ENCODE data around the gene TRPC4AP.

The TRPC4AP gene

DNA sequence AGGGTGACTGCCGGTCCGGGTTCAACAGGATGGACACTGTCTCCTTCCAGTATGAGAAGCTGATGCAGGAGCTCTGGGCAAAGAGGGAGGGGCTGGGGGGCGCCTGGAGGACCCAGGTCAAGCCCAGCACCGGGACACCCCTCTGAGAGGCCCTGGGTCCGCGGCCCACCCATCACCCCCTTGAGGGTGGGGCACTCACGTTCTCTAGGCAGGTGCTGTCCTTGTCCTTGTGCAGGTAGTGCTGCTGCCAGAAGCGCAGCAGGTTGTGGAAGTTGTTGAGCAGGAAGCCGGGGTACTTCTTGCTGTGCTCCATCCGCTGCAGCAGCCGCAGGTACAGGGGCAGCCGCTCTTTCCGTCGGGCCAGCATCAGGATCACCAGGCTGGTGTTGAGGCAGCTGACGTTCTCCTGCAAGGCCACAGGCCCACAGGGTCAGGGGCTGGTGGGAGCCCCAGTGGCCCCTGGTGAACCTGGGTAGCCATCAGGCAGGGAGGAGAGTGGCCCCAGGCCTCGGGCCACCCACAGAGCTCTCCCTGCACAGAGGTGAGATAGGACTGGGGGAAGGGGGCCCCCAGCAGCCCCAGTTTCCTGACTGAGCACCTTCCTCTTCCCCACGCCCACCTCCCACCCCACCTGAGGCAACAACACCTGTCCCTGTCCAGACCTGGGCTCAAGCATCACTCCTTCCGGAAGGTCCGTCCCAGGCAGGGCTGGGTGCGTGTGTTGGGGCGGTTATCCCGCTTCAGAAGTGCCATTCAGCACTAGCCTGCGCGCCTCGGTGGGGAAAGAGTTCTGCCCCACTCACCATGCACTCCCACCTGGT lies 89.2 kb downstream of the TRPC4AP start:
- Histone ChIP-seq H3K27me3 (ENCODE audit: control insufficient read depth, insufficient read depth, low read length) (no peaks in the 10 kb centered on the region), H3K4me3 (ENCODE audit: low read length) (no peak overlapping the region), H3K4me1 (ENCODE audit: control insufficient read depth, insufficient read depth, low read length) (no peaks in the 10 kb centered on the region), H3K36me3 (ENCODE audit: insufficient read depth, low read length) (peaks cover 96% of the 10 kb centered on the region), H3K9me3 (replicated peaks; ENCODE audit: low read length) (no peaks in the 10 kb centered on the region), H3K4me2 (ENCODE audit: low read length) (no peak overlapping the region), H3K9ac (ENCODE audit: low read depth, low read length) (no peak overlapping the region)

DNA sequence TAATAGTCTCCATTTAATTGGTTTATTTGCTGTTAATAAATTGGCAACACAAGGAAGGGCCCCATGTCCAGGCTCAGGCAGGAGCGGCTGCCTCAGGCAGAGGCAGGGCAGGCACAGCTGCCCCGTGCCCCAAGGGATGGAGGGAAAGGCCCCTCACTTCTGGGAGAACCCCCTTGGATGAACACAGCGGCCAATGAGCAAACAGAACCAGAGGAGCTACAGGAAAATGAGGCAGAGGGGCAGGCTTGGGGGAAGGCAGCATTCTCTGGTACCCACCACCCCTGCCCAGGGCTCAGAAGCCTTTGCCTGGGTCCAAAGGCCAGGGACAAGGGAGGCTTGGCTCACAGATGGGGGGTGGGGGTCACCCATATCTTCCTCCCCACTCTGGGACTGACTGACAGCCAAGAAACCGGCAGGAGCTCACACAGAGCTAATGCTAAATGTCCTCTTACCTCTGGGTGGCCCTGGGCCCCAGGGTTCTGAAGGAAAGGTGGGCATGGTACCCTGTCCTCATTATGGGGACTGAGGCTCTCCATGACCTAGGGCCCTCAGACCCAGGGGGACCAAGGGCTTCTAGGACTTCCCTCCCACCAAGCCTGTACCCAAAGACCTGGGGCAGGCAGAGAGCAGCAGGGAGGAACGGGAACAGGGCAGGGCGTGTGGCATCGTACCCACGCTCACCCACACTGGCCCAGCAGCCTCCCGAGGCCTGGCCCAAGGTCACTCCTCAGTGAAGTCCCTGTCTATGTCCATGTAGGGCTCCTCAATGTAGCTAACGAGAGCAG lies 90.0 kb downstream of the TRPC4AP start:
- Histone ChIP-seq H3K9ac (ENCODE audit: low read depth, low read length) (no peak overlapping the region), H3K4me1 (ENCODE audit: control insufficient read depth, insufficient read depth, low read length) (no peaks in the 10 kb centered on the region), H3K9me3 (replicated peaks; ENCODE audit: low read length) (no peaks in the 10 kb centered on the region), H3K4me3 (ENCODE audit: low read length) (no peak overlapping the region), H3K4me2 (ENCODE audit: low read length) (no peak overlapping the region), H3K36me3 (ENCODE audit: insufficient read depth, low read length) (peaks cover 96% of the 10 kb centered on the region), H3K27me3 (ENCODE audit: control insufficient read depth, insufficient read depth, low read length) (no peaks in the 10 kb centered on the region)

DNA sequence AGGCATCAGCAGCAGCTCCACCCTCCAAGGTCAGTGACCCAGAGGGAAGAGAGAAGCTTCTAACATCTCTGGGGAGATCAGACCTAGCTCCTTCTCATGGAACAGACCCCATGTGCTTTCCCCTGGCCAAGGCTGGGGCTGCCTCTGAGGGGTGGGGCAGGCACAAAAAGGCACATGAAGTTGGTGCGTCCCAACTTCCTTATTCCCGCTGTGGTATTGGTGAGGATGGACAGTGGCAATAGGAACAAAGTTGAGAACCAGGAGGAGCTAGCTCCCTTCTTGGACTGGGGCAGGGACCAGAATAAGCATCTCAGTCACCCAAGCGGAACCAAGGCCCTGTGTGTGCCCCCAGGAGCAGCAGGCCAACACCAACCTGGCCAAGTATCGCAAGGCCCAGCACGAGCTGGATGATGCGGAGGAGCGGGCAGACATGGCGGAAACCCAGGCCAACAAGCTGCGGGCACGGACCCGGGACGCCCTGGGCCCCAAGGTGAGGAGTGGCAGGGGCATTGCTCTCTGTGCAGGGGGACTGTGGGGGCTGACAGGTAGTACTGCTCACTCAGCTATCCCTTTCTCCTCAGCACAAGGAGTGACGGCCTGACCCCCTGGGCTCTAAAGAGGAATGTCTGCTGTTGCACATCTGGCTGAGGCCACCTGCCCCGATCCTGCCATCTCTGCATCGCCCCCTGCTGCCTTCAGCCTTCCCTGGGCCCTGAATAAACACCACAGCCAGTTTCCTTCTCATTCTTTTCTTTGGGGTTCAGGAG lies 90.8 kb downstream of the TRPC4AP start:
- Histone ChIP-seq H3K4me1 (ENCODE audit: control insufficient read depth, insufficient read depth, low read length) (no peaks in the 10 kb centered on the region), H3K9ac (ENCODE audit: low read depth, low read length) (no peak overlapping the region), H3K9me3 (replicated peaks; ENCODE audit: low read length) (no peaks in the 10 kb centered on the region), H3K4me3 (ENCODE audit: low read length) (no peak overlapping the region), H3K4me2 (ENCODE audit: low read length) (no peak overlapping the region), H3K27me3 (ENCODE audit: control insufficient read depth, insufficient read depth, low read length) (no peaks in the 10 kb centered on the region), H3K36me3 (ENCODE audit: insufficient read depth, low read length) (peaks cover 90% of the 10 kb centered on the region)

DNA sequence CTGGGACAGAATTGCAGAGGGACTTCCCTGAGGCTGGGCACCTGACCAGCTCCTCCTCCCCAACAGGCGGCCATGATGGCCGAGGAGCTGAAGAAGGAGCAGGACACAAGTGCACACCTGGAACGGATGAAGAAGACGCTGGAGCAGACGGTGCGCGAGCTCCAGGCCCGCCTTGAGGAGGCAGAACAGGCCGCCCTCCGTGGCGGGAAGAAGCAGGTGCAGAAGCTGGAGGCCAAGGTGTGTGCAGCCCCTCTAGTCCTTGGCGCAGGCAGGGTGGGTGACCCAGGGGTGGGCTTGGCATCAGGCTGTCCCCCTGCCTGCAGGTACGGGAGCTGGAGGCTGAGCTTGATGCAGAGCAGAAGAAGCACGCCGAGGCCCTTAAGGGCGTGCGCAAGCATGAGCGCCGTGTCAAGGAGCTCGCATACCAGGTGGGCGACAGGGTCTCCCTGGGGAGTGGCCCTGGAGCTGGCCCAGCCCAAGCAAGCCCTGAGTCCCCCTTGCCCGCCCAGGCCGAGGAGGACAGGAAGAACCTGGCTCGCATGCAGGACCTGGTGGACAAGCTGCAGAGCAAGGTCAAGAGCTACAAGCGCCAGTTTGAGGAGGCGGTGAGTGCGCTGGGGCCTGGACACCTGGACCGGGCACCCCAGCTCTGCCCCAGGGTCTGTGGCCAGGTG lies 91.5 kb downstream of the TRPC4AP start:
- H3K27me3 ChIP-seq (ENCODE audit: control insufficient read depth, insufficient read depth, low read length), result no peaks in the 10 kb centered on the region
- no peaks in the 10 kb centered on the region for H3K4me1 ChIP-seq (ENCODE audit: control insufficient read depth, insufficient read depth, low read length)
- H3K9ac ChIP-seq (ENCODE audit: low read depth, low read length), result no peak overlapping the region
- no peak overlapping the region for H3K4me2 ChIP-seq (ENCODE audit: low read length)
- H3K4me3 ChIP-seq (ENCODE audit: low read length), result no peak overlapping the region
- H3K9me3 ChIP-seq (replicated peaks; ENCODE audit: low read length), result no peaks in the 10 kb centered on the region
- peaks cover 88% of the 10 kb centered on the region for H3K36me3 ChIP-seq (ENCODE audit: insufficient read depth, low read length)

DNA sequence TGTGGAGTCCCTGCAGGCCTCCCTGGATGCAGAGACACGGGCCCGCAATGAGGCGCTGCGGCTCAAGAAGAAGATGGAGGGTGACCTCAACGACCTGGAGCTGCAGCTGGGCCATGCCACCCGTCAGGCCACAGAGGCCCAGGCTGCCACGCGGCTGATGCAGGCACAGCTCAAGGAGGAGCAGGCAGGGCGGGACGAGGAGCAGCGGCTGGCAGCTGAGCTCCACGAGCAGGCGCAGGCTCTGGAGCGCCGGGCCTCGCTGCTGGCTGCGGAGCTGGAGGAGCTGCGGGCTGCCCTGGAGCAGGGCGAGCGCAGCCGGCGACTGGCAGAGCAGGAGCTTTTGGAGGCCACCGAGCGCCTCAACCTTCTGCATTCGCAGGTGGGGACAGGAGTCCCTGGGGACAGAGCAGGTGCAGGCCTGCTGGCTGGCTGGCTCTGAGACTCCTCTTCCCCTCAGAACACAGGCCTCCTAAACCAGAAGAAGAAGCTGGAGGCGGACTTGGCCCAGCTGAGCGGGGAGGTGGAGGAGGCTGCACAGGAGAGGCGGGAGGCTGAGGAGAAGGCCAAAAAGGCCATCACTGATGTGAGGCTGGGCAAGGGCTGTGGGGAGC lies 92.2 kb downstream of the TRPC4AP start:
- Histone ChIP-seq H3K27me3 (ENCODE audit: control insufficient read depth, insufficient read depth, low read length) (no peaks in the 10 kb centered on the region), H3K9me3 (replicated peaks; ENCODE audit: low read length) (no peaks in the 10 kb centered on the region), H3K4me3 (ENCODE audit: low read length) (no peak overlapping the region), H3K36me3 (ENCODE audit: insufficient read depth, low read length) (peaks cover 88% of the 10 kb centered on the region), H3K4me2 (ENCODE audit: low read length) (no peak overlapping the region), H3K9ac (ENCODE audit: low read depth, low read length) (no peak overlapping the region), H3K4me1 (ENCODE audit: control insufficient read depth, insufficient read depth, low read length) (no peaks in the 10 kb centered on the region)

DNA sequence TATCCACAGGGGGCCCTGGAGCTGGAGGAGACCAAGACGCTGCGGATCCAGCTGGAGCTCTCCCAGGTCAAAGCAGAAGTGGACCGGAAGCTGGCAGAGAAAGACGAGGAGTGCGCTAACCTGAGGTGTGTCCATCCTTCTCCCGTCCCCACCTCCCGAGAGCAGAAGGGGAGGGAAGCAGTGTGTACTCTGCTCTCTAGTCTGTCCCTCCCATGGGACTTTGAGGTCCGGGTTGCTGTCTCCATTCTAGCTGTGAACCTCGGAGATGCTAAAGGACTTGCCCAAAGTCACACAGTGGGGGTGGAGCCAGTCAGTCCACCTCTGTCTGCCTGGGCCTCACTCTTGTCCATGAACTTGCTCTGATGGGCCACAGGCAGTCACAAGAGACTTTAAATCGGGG lies 92.8 kb downstream of the TRPC4AP start:
- no peaks in the 10 kb centered on the region for H3K4me1 ChIP-seq (ENCODE audit: control insufficient read depth, insufficient read depth, low read length)
- H3K27me3 ChIP-seq (ENCODE audit: control insufficient read depth, insufficient read depth, low read length), result no peaks in the 10 kb centered on the region
- peaks cover 87% of the 10 kb centered on the region for H3K36me3 ChIP-seq (ENCODE audit: insufficient read depth, low read length)
- H3K4me2 ChIP-seq (ENCODE audit: low read length), result no peak overlapping the region
- no peaks in the 10 kb centered on the region for H3K9me3 ChIP-seq (replicated peaks; ENCODE audit: low read length)
- H3K9ac ChIP-seq (ENCODE audit: low read depth, low read length), result no peak overlapping the region
- H3K4me3 ChIP-seq (ENCODE audit: low read length), result no peak overlapping the region

DNA sequence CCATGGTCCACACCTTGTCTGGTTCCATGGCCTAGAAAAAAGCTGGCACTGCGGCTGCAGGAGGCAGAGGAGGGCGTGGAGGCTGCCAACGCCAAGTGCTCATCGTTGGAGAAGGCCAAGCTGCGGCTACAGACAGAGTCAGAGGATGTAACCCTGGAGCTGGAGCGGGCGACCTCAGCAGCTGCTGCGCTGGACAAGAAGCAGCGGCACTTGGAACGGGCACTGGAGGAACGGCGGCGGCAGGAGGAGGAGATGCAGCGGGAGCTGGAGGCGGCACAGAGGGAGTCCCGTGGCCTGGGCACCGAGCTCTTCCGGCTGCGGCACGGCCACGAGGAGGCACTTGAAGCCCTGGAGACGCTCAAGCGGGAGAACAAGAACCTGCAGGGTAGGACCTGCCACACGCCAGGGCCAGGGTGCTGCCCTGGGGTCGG lies 93.6 kb downstream of the TRPC4AP start:
- no peaks in the 10 kb centered on the region for H3K9me3 ChIP-seq (replicated peaks; ENCODE audit: low read length)
- no peak overlapping the region for H3K4me2 ChIP-seq (ENCODE audit: low read length)
- H3K4me1 ChIP-seq (ENCODE audit: control insufficient read depth, insufficient read depth, low read length), result no peaks in the 10 kb centered on the region
- H3K4me3 ChIP-seq (ENCODE audit: low read length), result no peak overlapping the region
- H3K36me3 ChIP-seq (ENCODE audit: insufficient read depth, low read length), result peaks cover 85% of the 10 kb centered on the region
- H3K27me3 ChIP-seq (ENCODE audit: control insufficient read depth, insufficient read depth, low read length), result no peaks in the 10 kb centered on the region
- no peak overlapping the region for H3K9ac ChIP-seq (ENCODE audit: low read depth, low read length)

DNA sequence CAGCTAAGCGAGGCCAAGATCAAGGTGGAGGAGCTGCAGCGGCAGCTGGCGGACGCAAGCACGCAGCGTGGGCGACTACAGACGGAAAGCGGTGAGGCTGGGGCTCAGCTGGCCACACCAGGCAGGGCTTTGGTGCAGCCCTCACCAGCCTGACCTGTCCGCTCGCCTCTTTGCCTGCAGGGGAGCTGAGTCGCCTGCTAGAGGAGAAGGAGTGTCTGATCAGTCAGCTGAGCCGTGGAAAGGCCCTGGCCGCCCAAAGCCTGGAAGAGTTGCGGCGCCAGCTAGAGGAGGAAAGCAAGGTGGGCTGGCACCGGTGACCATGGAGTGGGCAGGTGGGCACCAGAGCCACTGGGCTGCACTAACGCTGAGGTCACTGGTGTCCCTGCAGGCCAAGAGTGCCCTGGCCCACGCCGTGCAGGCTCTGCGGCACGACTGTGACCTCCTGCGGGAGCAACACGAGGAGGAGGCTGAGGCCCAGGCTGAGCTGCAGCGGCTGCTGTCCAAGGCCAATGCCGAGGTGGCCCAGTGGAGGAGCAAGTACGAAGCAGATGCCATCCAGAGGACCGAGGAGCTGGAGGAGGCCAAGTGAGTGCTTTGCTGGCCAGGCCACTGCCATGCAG lies 94.2 kb downstream of the TRPC4AP start:
- peaks cover 86% of the 10 kb centered on the region for H3K36me3 ChIP-seq (ENCODE audit: insufficient read depth, low read length)
- no peak overlapping the region for H3K9ac ChIP-seq (ENCODE audit: low read depth, low read length)
- H3K9me3 ChIP-seq (replicated peaks; ENCODE audit: low read length), result no peaks in the 10 kb centered on the region
- no peak overlapping the region for H3K4me2 ChIP-seq (ENCODE audit: low read length)
- H3K4me3 ChIP-seq (ENCODE audit: low read length), result no peak overlapping the region
- no peaks in the 10 kb centered on the region for H3K27me3 ChIP-seq (ENCODE audit: control insufficient read depth, insufficient read depth, low read length)
- no peaks in the 10 kb centered on the region for H3K4me1 ChIP-seq (ENCODE audit: control insufficient read depth, insufficient read depth, low read length)

DNA sequence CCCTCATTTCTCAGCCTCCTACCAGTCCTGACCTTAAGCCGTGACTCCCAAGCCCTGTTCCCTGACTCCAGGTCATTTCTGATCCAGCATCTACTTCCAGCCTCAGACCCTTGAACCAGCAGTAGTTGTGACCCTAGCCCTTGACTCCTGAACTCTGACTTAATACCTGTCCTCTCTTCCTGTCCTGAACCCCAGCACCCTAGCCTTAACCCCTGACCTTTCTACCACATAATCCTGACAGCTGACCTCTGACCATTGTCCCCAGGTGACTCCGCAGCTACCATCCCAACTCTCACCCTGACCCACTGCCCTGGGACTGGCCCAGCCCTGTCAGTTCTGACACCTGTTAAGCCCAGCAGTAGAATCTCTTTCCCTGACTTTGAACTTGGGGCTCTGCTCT lies 94.8 kb downstream of the TRPC4AP start:
- Histone ChIP-seq H3K4me3 (ENCODE audit: low read length) (no peak overlapping the region), H3K36me3 (ENCODE audit: insufficient read depth, low read length) (peaks cover 89% of the 10 kb centered on the region), H3K9me3 (replicated peaks; ENCODE audit: low read length) (no peaks in the 10 kb centered on the region), H3K27me3 (ENCODE audit: control insufficient read depth, insufficient read depth, low read length) (no peaks in the 10 kb centered on the region), H3K4me1 (ENCODE audit: control insufficient read depth, insufficient read depth, low read length) (no peaks in the 10 kb centered on the region), H3K4me2 (ENCODE audit: low read length) (no peak overlapping the region), H3K9ac (ENCODE audit: low read depth, low read length) (no peak overlapping the region)

DNA sequence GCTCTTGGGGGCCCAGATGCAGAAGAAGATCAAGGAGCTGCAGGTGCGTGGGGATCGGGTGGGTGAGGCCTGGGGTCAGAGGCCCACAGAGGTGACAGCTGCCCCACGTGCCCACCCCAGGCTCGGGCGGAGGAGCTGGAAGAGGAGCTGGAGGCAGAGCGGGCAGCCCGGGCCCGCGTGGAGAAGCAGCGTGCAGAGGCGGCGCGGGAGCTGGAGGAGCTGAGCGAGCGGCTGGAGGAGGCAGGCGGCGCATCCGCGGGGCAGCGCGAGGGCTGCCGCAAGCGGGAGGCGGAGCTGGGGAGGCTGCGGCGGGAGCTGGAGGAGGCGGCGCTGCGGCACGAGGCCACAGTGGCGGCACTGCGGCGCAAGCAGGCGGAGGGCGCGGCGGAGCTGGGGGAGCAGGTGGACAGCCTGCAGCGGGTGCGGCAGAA lies 95.5 kb downstream of the TRPC4AP start:
- Histone ChIP-seq H3K27me3 (ENCODE audit: control insufficient read depth, insufficient read depth, low read length) (no peaks in the 10 kb centered on the region), H3K4me2 (ENCODE audit: low read length) (no peak overlapping the region), H3K9me3 (replicated peaks; ENCODE audit: low read length) (no peaks in the 10 kb centered on the region), H3K4me3 (ENCODE audit: low read length) (no peak overlapping the region), H3K36me3 (ENCODE audit: insufficient read depth, low read length) (peaks cover 83% of the 10 kb centered on the region), H3K4me1 (ENCODE audit: control insufficient read depth, insufficient read depth, low read length) (no peaks in the 10 kb centered on the region), H3K9ac (ENCODE audit: low read depth, low read length) (no peak overlapping the region)
